HG02571 (cell line): ENCODE results near the gene ANGPTL4.
"Not testable (repeated sequence)": the region's sequence is repeated elsewhere in the genome, so short reads cannot be mapped to it uniquely, and the experiment has no call there.

ENCODE experiments used
- ATAC-seq: cut with Tn5 transposase; IDR thresholded peaks from one replicate; pipeline ENCODE4 v1.9.1; 2021; ENCODE audit warnings: mild to moderate bottlenecking, moderate library complexity; ENCODE audit not compliant: unreplicated experiment

The ANGPTL4 gene

DNA sequence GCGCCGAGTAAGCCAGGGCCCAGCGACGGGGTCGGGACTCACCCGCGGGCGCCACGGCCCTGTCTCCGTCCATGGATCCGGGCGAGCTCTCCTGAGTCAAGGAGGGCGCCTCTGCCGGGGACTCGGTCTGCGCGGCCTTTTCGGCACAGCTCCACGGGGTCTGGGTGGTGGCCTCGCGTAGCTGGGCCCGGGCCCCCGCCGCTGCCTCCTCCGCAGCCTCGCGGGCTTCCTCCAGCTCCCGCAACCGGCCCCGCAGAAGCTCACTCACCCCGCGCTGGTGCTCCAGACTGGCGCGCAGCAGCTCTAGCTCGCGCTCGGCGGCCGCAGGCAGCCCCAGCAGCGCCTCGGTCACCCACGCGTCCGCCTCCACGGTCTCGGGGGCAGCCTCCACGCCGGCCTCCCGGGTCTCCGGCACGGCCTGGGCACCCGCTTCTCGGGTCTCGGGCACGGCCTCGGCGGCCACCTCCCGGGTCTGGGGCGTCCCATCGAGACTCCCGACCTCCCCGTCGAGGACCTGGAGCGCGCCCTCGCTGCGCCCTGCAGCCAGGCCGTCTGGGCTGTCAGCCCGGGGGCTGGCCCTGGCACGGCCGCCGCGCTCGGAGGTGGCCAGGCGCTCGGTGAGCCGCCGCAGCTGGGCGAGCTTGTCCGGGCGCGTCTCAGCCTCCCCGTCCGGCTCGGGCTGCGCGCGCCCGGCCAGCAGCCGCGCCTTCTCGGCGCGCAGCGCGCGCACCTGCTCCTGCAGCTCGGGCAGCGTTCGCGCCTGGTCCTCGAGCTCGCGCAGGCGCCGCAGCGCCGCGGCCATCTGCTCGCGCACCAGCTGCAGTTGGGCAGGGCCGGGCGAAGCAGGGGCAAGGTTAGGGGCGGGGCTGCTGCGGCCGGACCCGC is 29.3 kb upstream of the ANGPTL4 start:
- no peak for ATAC-seq

DNA sequence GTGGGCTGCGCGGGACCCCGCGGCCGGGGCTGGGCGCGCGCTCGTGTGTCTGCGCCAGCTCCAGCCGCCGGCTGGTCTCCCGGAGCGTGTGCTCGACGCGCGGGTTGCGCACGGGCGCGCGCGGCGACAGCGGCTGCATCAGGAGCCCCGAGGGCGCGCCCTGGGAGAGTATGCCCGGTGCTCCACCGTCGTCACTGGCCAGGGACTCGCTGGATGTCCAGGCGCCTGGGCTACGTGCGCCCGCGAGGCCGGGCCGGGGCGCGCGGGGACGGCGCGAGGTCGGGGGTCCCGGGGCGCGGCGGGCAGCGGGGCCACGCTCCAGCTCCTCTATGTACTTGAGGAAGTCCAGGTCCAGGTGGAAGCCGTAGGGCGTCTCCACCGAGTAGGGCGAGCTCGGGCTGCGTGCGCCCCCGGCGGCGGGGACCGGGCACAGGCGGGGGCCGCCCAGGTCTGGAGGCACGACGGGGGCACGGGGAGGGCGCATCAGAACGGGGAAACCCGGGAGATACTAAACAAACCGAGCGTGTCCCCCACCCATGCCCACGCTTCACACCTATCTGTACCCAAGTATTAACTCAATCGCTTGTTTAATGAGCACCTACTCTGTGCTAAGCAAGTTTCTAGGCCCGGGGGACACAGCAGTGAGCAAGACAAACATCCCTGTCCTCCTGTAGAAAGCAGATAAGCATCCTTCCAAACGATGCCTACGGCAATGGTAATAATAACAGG is 28.4 kb upstream of the ANGPTL4 start:
- no peak for ATAC-seq

DNA sequence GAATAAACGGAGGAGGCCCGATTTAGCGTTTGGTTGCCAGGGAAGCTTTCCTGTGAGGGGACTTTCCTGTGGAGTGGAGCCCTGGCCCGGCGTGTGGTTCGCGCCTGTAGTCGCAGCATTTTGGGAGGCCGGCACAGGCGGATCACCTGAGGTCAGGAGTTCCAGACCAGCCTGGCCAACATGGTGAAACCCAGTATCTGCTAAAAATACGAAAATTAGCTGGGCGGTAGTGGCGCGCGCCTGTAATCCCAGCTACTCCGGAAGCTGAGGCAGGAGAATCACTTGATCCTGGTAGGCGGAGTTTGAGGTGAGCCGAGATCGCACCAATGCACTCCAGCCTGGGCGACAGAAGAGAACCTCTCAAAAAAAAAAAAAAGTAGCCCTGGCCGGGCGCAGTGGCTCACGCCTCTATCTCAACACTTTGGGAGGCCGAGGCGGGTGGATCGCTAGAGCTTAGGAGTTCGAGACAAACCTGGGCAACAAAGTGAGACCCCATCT is 27.8 kb upstream of the ANGPTL4 start:
- ATAC-seq = no peak

DNA sequence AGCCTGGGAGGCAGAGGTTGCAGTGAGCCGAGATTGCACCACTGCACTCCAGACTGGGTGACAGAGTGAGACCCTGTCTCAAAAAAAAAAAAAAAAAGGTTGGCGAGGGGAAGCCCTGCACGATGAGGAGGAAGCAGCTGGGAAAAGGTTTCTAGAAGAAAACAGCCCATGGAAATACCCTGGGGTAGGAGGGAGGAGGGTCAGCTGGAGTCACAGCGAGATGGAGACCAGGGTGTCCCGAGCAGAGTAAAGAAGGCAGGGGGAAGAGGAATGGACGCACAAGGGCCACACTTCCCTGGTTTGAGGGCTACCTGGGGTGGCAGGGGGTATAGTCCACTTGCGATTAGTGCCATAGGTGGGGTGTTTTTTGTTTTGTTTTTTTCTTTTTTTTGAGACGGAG is 27.3 kb upstream of the ANGPTL4 start:
- no peak for ATAC-seq

- no peak for ATAC-seq
Measured at GRCh38 chr19:8337728-8338127, 26.2 kb upstream of the ANGPTL4 start.

DNA sequence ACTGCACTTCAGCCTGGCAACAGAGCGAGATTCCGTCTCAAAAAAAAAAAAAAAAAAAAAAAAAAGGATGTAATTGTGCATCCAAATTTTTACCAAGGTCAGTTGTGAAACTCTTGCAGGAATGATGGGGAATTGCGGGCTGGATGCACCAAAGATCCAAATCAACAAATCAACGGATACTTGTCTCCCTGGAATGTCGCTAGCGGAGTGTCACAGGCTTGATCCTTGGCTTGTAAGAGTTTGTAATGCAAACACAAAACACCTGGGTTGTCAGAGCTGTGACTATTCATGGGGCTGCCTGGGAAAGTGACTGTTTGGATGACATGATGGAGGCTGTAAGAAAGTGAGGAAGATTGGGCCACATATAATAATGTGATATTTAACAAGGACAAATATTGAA is 25.1 kb upstream of the ANGPTL4 start:
- ATAC-seq = no peak

GRCh38 chr19:8340341-8341096 is 23.4 kb upstream of the ANGPTL4 start:
- no peak for ATAC-seq

DNA sequence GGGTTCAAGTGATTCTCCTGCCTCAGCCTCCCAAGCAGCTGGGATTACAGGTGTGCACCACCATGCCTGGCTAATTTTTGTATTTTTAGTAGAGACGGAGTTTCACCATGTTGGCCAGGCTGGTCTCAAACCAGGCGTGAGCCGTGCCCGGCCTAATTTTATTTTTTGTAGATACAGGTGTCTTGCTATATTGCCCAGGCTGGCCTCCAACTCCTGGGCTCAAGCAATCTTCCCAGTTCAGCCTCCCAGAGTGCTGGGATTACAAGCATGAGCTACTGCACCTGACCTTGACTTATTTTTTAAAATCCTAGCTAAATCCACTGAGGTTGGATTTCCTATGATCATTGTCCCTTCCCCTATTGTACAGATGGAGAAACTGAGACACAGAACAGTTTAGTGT is 22.5 kb upstream of the ANGPTL4 start:
- not testable (repeated sequence) for ATAC-seq

DNA sequence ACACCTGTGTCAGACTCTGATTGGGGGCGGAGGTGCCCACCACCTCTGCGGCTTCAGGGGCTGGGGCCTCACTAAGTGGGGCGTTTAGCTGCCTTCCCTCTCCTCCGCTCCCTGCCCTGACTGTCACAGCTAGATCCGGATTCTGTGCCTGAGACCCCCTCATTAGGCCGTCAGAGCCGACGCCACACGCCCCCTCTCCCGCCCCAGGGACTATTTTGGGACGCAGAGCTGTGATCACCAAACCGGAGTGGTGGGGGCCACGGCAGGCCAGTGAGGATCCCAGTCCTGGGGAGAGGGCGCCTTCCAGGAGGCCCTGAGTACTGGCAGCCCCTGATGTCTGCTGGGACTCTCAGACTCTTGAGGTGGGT is 21.7 kb upstream of the ANGPTL4 start:
- no peak for ATAC-seq

DNA sequence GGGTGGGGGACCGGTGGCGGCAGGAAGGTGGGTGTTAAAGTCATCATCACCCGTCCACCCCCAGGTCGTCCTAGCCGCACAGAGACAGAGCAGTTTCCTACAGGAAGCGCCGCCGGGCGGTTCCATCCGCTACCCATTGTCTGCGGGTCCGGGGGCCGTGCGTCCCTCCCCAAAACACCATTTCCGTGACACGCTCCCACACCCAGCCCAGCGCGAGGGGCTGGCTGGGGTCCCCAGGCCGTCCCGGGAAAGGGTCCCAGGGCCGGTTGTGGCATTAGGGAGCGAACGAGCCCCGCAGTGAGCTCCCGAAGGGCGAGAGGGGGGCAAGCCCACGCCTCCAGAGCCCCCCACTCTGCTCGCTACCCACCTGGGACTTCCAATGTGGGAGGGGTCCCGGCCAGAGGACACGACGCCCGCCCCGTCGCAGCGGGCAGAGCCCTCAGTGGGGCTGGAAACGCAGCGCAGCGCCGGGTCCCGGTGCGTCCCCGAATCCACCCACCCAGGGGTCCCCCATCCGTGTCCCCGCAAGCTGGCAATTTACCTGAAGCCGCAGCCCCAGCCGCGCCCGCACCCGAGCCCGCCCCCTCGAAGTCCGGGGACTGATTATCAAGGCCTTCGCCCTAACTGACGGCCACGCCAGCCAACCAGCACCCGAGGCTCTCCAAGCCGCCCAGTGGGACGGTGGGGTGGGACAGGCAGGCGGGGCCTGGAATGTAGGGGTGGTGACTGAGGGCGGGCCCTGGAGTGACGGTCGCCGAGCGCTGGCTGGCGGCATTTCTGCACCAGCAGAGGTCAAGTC is 21.1 kb upstream of the ANGPTL4 start, which contains the start of gene KANK3:
Gene KANK3 (minus strand): TSS at position 579 of the 799 bp plus-strand sequence. CDS start 5,434 bp downstream, outside the sequence.
- peak; percentile 86 for ATAC-seq

- no peak for ATAC-seq
Measured at GRCh38 chr19:8343483-8343844, 20.5 kb upstream of the ANGPTL4 start.

DNA sequence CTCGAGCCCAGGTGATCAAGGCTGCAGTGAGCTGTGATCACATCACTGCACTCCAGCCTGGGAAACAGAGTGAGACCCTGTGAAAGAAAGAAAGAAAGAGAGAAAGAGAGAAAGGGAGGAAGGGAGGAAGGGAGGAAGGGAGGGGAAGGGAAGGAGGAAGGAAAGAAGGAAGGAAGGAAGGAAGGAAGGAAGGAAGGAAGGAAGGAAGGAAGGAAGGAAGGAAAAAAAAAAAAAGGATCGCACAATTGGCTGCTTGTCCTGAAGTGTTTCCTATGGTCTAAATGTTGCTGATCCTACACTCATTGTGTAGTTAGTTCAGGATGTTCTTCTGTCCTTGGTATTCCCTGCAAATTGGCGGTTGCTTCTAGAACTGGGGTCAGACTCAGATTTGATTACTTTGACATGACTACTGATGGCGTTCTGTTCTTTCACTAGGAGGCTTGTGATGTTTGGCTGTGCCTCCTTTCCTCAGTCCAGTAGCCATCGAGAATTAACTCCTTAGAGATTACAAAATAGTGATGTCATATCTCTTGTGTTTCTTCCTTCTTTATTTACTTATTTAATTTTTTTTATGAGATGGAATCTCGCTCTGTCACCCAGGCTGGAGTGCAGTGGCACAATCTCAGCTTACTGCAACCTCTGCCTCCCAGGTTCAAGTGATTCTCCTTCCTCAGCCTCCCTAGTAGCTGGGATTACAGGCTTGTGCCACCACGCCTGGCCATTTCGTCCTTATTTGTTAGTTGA is 14.2 kb upstream of the ANGPTL4 start:
- not testable (repeated sequence) for ATAC-seq

DNA sequence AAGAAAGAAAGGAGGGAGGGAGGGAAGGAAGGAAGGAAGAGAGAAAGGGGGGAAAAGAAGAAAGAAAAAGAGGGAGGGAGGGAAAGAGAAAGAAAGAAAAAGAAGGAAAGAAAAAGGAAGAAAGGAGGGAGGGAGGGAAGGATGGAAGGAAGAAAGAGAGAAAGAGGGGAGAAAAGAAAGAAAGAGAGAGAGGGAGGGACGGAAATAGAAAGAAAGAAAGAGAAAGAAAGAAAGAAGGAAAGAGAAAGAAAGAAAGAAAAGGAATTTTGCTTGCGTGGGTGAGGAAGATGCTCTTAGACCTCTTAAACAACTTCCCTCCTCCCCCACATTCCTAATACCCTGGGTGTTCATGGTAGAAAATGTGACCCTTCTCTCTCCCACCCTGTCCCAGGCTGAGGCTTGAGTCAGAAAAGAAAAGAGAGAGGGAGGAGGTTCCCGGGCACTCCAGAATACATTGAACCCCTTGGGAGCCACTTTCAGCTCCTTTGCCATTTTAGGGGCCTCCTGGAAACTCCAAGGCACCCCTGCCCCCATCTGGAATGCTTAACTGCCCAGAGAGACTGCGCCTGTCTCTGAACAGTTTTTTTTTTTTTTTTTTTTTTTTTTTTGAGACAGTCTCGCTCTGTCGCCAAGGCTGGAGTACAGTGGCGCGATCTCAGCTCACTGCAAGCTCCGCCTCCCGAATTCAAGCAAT is 11.7 kb upstream of the ANGPTL4 start:
- no peak for ATAC-seq

DNA sequence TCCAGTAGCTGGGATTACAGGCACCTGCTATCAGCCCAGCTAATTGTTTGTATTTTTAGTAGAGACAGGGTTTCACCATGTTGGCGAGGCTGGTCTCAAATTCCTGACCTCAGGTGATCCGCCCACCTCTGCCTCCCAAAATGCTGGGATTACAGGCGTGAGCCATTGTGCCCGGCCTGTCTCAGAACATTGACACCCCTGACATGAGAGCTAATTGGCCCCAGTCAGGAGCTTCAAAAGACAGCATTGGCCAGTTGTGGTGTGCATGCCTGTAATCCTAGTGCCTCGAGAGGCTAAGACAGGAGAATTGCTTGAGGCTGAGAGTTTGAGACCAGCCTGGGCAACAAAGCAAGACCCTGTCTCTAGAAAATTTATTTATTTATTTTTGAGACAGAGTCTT is 11.1 kb upstream of the ANGPTL4 start:
- ATAC-seq = not testable (repeated sequence)

GRCh38 chr19:8355631-8356402 is 8.1 kb upstream of the ANGPTL4 start:
- ATAC-seq = no peak

- no peak for ATAC-seq
Measured at GRCh38 chr19:8357007-8357521, 6.9 kb upstream of the ANGPTL4 start.

GRCh38 chr19:8358948-8359347 is 5.0 kb upstream of the ANGPTL4 start:
- no peak for ATAC-seq

DNA sequence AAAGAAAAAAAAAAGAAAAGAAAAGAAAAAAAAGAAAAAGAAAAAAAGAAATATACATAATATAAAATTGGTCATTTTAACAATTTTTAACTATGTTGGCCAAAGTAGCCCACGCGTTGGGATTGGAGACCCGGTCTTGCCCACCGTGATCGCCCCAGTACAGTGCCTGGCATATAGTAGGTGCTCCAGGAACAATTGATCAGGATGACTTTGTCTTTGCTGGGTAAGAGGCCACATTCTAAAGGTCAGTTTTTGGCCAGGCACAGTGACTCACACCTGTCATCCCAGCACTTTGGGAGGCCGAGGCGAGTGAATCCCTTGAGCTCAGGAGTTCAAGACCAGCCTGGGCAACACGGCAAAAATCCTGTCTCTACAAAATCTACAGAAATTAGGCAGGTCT is 3.8 kb upstream of the ANGPTL4 start:
- no peak for ATAC-seq
